K562 (cell line): ENCODE measurements around the gene TCIRG1. TPM values are rescaled to one million over a fixed set of nuclear protein-coding genes. Genes with fewer than 3 reads are reported as not detected.

ENCODE experiments used
- ATAC-seq: fragments of 200-7000 bp; cut with Tn5 transposase; 3 replicates; pipeline ENCODE4 v1.9.1; 2020; ENCODE audit warnings: moderate library complexity
- BruUV-seq: library from RNA; stranded (reverse); fragments of 400-500 nt; replicated peaks from 2 replicates; lab custom pipeline; 2021; lab: Mats Ljungman, UMichigan
- CTCF ChIA-PET: fragments of 300-600 bp; formaldehyde crosslinking; extraction: SDS; loops from one replicate; lab custom pipeline; 2021; ENCODE audit warnings: low intra/inter-chr PET ratio; lab: Yijun Ruan, JAX
- POLR2A ChIA-PET: fragments of 300-600, 350-650 bp; sonication (Branson Sonifier 250); formaldehyde crosslinking; extraction: SDS; loops from one replicate; lab custom pipeline; 2021; ENCODE audit warnings: antibody characterized with exemption, inconsistent platforms; lab: Yijun Ruan, JAX
- DNase-seq, 4 experiments: peaks; one replicate each; pipeline versions ENCODE4 v3.0.0 to v3.0.0-alpha.2; 2011 to 2018; ENCODE audit warnings: low spot score in 3 of 4, mixed read lengths in 3 of 4; ENCODE audit errors: extremely low read depth in 1 of 4
- FAIRE-seq: peaks from 2 replicates; lab custom pipeline; 2011; peaks lifted over from hg19 to GRCh38; lab: Jason Lieb, UNC
- H2AFZ ChIP-seq: 2 replicates; pipeline ENCODE4 v1.6.0; 2011; ENCODE audit warnings: low read depth, low read length, control low read depth, inconsistent platforms
- H3K27ac ChIP-seq: fragments of 200-600 bp; 3 replicates; pipeline ENCODE4 v1.8.0; 2011; ENCODE audit warnings: low read depth, mild to moderate bottlenecking, control low read depth, inconsistent platforms, low read length, moderate library complexity, mixed read lengths; ENCODE audit errors: extremely low read depth
- H3K27me3 ChIP-seq, 2 experiments: fragments of 300-600 bp in 1 of 2; 2 replicates in 1 of 2; 3 replicates in 1 of 2; pipeline versions ENCODE4 v1.6.0 to v1.8.0; 2011; ENCODE audit warnings: inconsistent platforms in 2 of 2, low read length in 2 of 2, mild to moderate bottlenecking in 1 of 2, mixed read lengths in 1 of 2, moderate library complexity in 1 of 2; ENCODE audit not compliant: control insufficient read depth in 2 of 2, insufficient read depth in 2 of 2
- H3K36me3 ChIP-seq: fragments of 300-600 bp; 3 replicates; pipeline ENCODE4 v1.8.0; 2011; ENCODE audit warnings: mild to moderate bottlenecking, low read length, inconsistent platforms; ENCODE audit not compliant: control insufficient read depth, insufficient read depth
- H3K4me1 ChIP-seq, 2 experiments: fragments of 200-600 bp in 1 of 2; replicated peaks in 1 of 2; 2 replicates in 1 of 2; 3 replicates in 1 of 2; pipeline versions ENCODE4 v1.5.1 to v1.8.0; 2011; ENCODE audit warnings: inconsistent platforms in 2 of 2, low read length in 2 of 2, mild to moderate bottlenecking in 1 of 2, mixed read lengths in 1 of 2, moderate library complexity in 1 of 2; ENCODE audit not compliant: control insufficient read depth in 2 of 2, insufficient read depth in 2 of 2
- H3K4me2 ChIP-seq: 2 replicates; pipeline ENCODE4 v1.6.1; 2011; ENCODE audit warnings: low read length, control low read depth, inconsistent platforms, mixed read lengths; ENCODE audit not compliant: insufficient read depth
- H3K4me3 ChIP-seq: fragments of 200-600 bp; sonication (generic), shearing (Covaris generic); 2 replicates; pipeline ENCODE4 v1.5.1; 2016; ENCODE audit warnings: control low read depth, inconsistent platforms
- H3K79me2 ChIP-seq: fragments of 200-600 bp; 3 replicates; pipeline ENCODE4 v1.8.0; 2011; ENCODE audit warnings: low read length, inconsistent platforms; ENCODE audit not compliant: control insufficient read depth, insufficient read depth
- H3K9ac ChIP-seq, 2 experiments: 2 replicates each; pipeline versions ENCODE4 v1.6.0 to v1.6.1; 2011; ENCODE audit warnings: low read depth in 2 of 2, low read length in 2 of 2, control low read depth in 1 of 2, inconsistent platforms in 1 of 2, mild to moderate bottlenecking in 1 of 2, mixed read lengths in 1 of 2; ENCODE audit not compliant: insufficient read depth in 1 of 2
- H3K9me1 ChIP-seq: one replicate; pipeline ENCODE4 v1.6.0; 2011; ENCODE audit warnings: inconsistent platforms, mild to moderate bottlenecking, low read length, moderate library complexity; ENCODE audit not compliant: control insufficient read depth, insufficient read depth
- H3K9me3 ChIP-seq: replicated peaks from 2 replicates; pipeline ENCODE4 v1.5.1; 2011; ENCODE audit warnings: low read depth, low read length, inconsistent platforms; ENCODE audit not compliant: control insufficient read depth, insufficient read depth
- H4K20me1 ChIP-seq: replicated peaks from 2 replicates; pipeline ENCODE4 v1.6.1; 2011; ENCODE audit warnings: low read length, inconsistent platforms, mixed read lengths; ENCODE audit not compliant: control insufficient read depth, insufficient read depth
- CBX5 ChIP-seq: IDR thresholded peaks from 2 replicates; pipeline ENCODE4 v1.6.1; 2014; ENCODE audit warnings: low read depth, borderline replicate concordance
- EP300 ChIP-seq: IDR thresholded peaks from 2 replicates; pipeline ENCODE4 v1.6.1; 2012; ENCODE audit warnings: low read length, improper control_type of control experiment
- FOSL1 ChIP-seq: fragments of 200-800 bp; sonication (Bioruptor generic); conservative IDR thresholded peaks from 2 replicates; pipeline ENCODE4 v1.6.1; 2016; ENCODE audit warnings: missing genetic modification characterization, missing compliant biosample characterization
- HMGN3 ChIP-seq: IDR thresholded peaks from 2 replicates; pipeline ENCODE4 v1.6.1; 2011; ENCODE audit warnings: borderline replicate concordance, low read depth, mild to moderate bottlenecking, mixed read lengths, low read length; ENCODE audit not compliant: insufficient read length; ENCODE audit errors: extremely low read depth
- MEF2D ChIP-seq: conservative IDR thresholded peaks from 2 replicates; pipeline ENCODE4 v1.6.1; 2016; ENCODE audit warnings: low read depth, missing genetic modification characterization, missing compliant biosample characterization
- NR2F6 ChIP-seq: fragments of 450-650 bp; formaldehyde crosslinking; IDR thresholded peaks from 2 replicates; pipeline ENCODE4 v1.4.0; 2020; ENCODE audit warnings: mild to moderate bottlenecking
- POLR2B ChIP-seq: fragments of 450-650 bp; IDR thresholded peaks from 2 replicates; pipeline ENCODE4 v1.6.1; 2018; ENCODE audit warnings: low read depth; ENCODE audit not compliant: partially characterized antibody
- PRMT5 ChIP-seq: sonication (generic); formaldehyde crosslinking; IDR thresholded peaks from 2 replicates; pipeline ENCODE4 v1.5.0; 2020; ENCODE audit warnings: missing genetic modification reagents
- TCF3 ChIP-seq: sonication (generic); formaldehyde crosslinking; IDR thresholded peaks from 2 replicates; pipeline ENCODE4 v1.4.0; 2020; ENCODE audit warnings: mild to moderate bottlenecking, missing genetic modification reagents
- TFAM ChIP-seq: fragments of 250-450 bp; sonication (Bioruptor Pico); conservative IDR thresholded peaks from 2 replicates; pipeline ENCODE4 v1.5.0; 2021; ENCODE audit warnings: mild to moderate bottlenecking, moderate library complexity
- ZNF197 ChIP-seq: fragments of 200-800 bp; sonication (Bioruptor generic); IDR thresholded peaks from 2 replicates; pipeline ENCODE4 v1.6.1; 2016; ENCODE audit warnings: low read depth, missing genetic modification characterization, missing compliant biosample characterization
- ZNF277 ChIP-seq: fragments of 250-450 bp; sonication (Bioruptor Pico); IDR thresholded peaks from 2 replicates; pipeline ENCODE4 v1.8.0; 2022; ENCODE audit warnings: inconsistent platforms, mild to moderate bottlenecking, moderate library complexity, borderline replicate concordance
- WGBS: fragments of 100-300 bp; shearing (Covaris generic); methylation state at CpG from one replicate; pipeline ENCODE4 v1.1.6; 2016; ENCODE audit warnings: low coverage, mixed read lengths; ENCODE audit not compliant: insufficient coverage; ENCODE audit errors: missing lambda C conversion rate; 5-methylcytosine and 5-hydroxymethylcytosine counted together
- in situ Hi-C: fragments of 300-500 bp; cut with MboI; formaldehyde crosslinking; loops from 4 replicates; pipeline ENCODE4 v1.15.0; 2018; ENCODE audit warnings: inconsistent platforms, mixed read lengths
- intact Hi-C: fragments of 100-400 bp; cut with micrococcal nuclease; formaldehyde crosslinking; loops from 2 replicates; pipeline ENCODE4 v1.14.2; 2022
- polyA plus RNA-seq, 8 experiments: library from polyadenylated mRNA; depleted of rRNA in 4 of 8; stranded (reverse) in 5 of 8; unstranded in 3 of 8; fragments of >200 nt; fragmentation: Nextera tagmentation in 2 of 8; fragmentation: Illumina TruSeq in 1 of 8; extraction: Ambion mirVana in 2 of 8; extraction: Trizol in 1 of 8; gene quantifications; 2 replicates each; pipeline versions ENCODE4 v1.2.1 to v1.2.3, GENCODE V29; 2011 to 2014; ENCODE audit warnings: inconsistent platforms in 1 of 8, missing spikeins in 1 of 8
- total RNA-seq, 7 experiments: library from RNA; depleted of rRNA in 6 of 7; stranded (reverse); fragments of >200 nt in 6 of 7; fragmentation: Illumina TruSeq in 2 of 7; extraction: Trizol in 2 of 7; gene quantifications; 2 replicates each; pipeline versions ENCODE4 v1.2.1 to v1.2.3, GENCODE V29; 2011 to 2021; ENCODE audit warnings: low replicate concordance in 1 of 7

Gene TCIRG1
- total and polyA plus RNA-seq, 9 of the 15 experiments (the other 6 are each of a cell fraction or from before 2014, with no cell fraction given): 0.49 to 143 (median 24.4) TPM

GRCh38 chr11:68026391-68027105, 12.3 kb upstream of the TCIRG1 start:
- in situ Hi-C loops: no loop called here
- Histone ChIP-seq H3K4me2 (no peak overlapping the region), H3K4me1 (peaks cover 10 to 43% of the 10 kb centered on the region in 2 experiments; a peak in 4 of 5 replicates), H3K27me3 (no peaks in the 10 kb centered on the region), H3K9me3 (no peaks in the 10 kb centered on the region), H3K36me3 (no peaks in the 10 kb centered on the region)
- no TSS peak for BruUV-seq
- POLR2A ChIA-PET: no interaction called here
- TF ChIP-seq EP300 (no peak), POLR2B (no peak), FOSL1 (no peak), HMGN3 (no peak), TFAM (CRISPR knock-in tag) (no peak), MEF2D (tag) (no peak), NR2F6 (no peak), ZNF277 (CRISPR knock-in tag) (no peak), ZNF197 (no peak), TCF3 (CRISPR knock-in tag) (no peak), CBX5 (no peak), PRMT5 (CRISPR knock-in tag) (no peak)
- TF ChIP-seq, all 486 proteins: peak for 0
- no peak for DNase-seq
- H3K4me3 ChIP-seq: no peak overlapping the region
- 70% methylated on average over 11 of the region's 18 CpGs for WGBS
- no peak for FAIRE-seq
- peaks cover 4% of the 10 kb centered on the region; the same call in 1 of the 2 replicates for H4K20me1 ChIP-seq
- H3K9me1 ChIP-seq: no peaks in the 10 kb centered on the region
- intact Hi-C loops: no loop called here
- CTCF ChIA-PET: no interaction called here
- H3K79me2 ChIP-seq: peaks cover 10% of the 10 kb centered on the region
- peak overlapping the region in 1 of 2 experiments; percentile 73; a peak in 2 of 4 replicates for H3K9ac ChIP-seq
- ATAC-seq: no peak
- H3K27ac ChIP-seq: no peak overlapping the region
- no peak overlapping the region for H2AFZ ChIP-seq
